IMR-90 (cell line): ENCODE results near the gene LINC00237. TPM values are rescaled to one million over a fixed set of nuclear protein-coding genes. Genes with fewer than 3 reads are reported as not detected.

Experiments
- ATAC-seq: fragments of 200-7000 bp; cut with Tn5 transposase; 2 replicates; pipeline ENCODE4 v1.9.1; 2020; ENCODE audit warnings: low read depth, mild to moderate bottlenecking, moderate library complexity
- BruUV-seq: library from RNA; stranded (reverse); fragments of 400-500 nt; replicated peaks from 2 replicates; lab custom pipeline; 2021; lab: Mats Ljungman, UMichigan
- CTCF ChIA-PET: fragments of 300-600 bp; formaldehyde crosslinking; extraction: SDS; loops from one replicate; lab custom pipeline; 2021; ENCODE audit warnings: antibody characterized with exemption; lab: Yijun Ruan, JAX
- POLR2A ChIA-PET: fragments of 300-600 bp; sonication (Branson Sonifier 250); formaldehyde crosslinking; loops from one replicate; lab custom pipeline; 2022; ENCODE audit warnings: antibody characterized with exemption; ENCODE audit not compliant: unreplicated experiment; lab: Charles Lee
- DNase-seq: peaks from one replicate; pipeline ENCODE4 v3.0.0; 2013
- H2AFZ ChIP-seq: replicated peaks from 2 replicates; pipeline ENCODE3; 2013; ENCODE audit warnings: low read length, mild to moderate bottlenecking; ENCODE audit not compliant: poor library complexity
- H2AK5ac ChIP-seq: 2 replicates; pipeline ENCODE4 v1.6.1; 2013; ENCODE audit warnings: low read depth, low read length, inconsistent platforms
- H2AK9ac ChIP-seq: replicated peaks from 2 replicates; pipeline ENCODE3; 2013; ENCODE audit warnings: mild to moderate bottlenecking, low read depth, low read length, moderate library complexity; ENCODE audit not compliant: poor library complexity
- H2BK120ac ChIP-seq: 2 replicates; pipeline ENCODE4 v1.6.1; 2013; ENCODE audit warnings: low read depth, low read length, inconsistent platforms
- H2BK15ac ChIP-seq: 3 replicates; pipeline ENCODE4 v1.6.1; 2013; ENCODE audit warnings: low read depth, low read length, inconsistent platforms
- H2BK20ac ChIP-seq: 2 replicates; pipeline ENCODE4 v1.6.1; 2013; ENCODE audit warnings: low read depth, mild to moderate bottlenecking, inconsistent platforms, low read length, moderate library complexity
- H2BK5ac ChIP-seq: 2 replicates; pipeline ENCODE4 v1.6.1; 2013; ENCODE audit warnings: mild to moderate bottlenecking, low read depth, low read length, inconsistent platforms; ENCODE audit not compliant: poor library complexity, severe bottlenecking
- H3K14ac ChIP-seq: replicated peaks from 2 replicates; pipeline ENCODE4 v1.6.1; 2013; ENCODE audit warnings: low read depth, low read length, inconsistent platforms
- H3K18ac ChIP-seq: 2 replicates; pipeline ENCODE4 v1.6.1; 2013; ENCODE audit warnings: low read depth, low read length, control low read depth
- H3K23ac ChIP-seq: 2 replicates; pipeline ENCODE4 v1.6.1; 2013; ENCODE audit warnings: low read depth, low read length, inconsistent platforms
- H3K27ac ChIP-seq: 2 replicates; pipeline ENCODE4 v1.5.1; 2013; ENCODE audit warnings: mild to moderate bottlenecking, control low read depth, low read length; ENCODE audit not compliant: insufficient read depth
- H3K27me3 ChIP-seq: 2 replicates; pipeline ENCODE4 v1.6.1; 2013; ENCODE audit warnings: low read length; ENCODE audit not compliant: control insufficient read depth, insufficient read depth
- H3K36me3 ChIP-seq: 2 replicates; pipeline ENCODE4 v1.6.1; 2013; ENCODE audit warnings: low read length, mixed read lengths; ENCODE audit not compliant: control insufficient read depth, insufficient read depth
- H3K4ac ChIP-seq: 2 replicates; pipeline ENCODE4 v1.6.1; 2013; ENCODE audit warnings: low read depth, low read length, inconsistent platforms
- H3K4me1 ChIP-seq: 2 replicates; pipeline ENCODE4 v1.6.1; 2013; ENCODE audit warnings: low read length, mixed read lengths; ENCODE audit not compliant: control insufficient read depth, insufficient read depth
- H3K4me2 ChIP-seq: 2 replicates; pipeline ENCODE4 v1.6.1; 2013; ENCODE audit warnings: low read depth, mild to moderate bottlenecking, control low read depth, low read length, moderate library complexity
- H3K4me3 ChIP-seq: 2 replicates; pipeline ENCODE4 v1.5.1; 2013; ENCODE audit warnings: low read depth, mild to moderate bottlenecking, control low read depth, low read length, moderate library complexity; ENCODE audit not compliant: insufficient read depth
- H3K56ac ChIP-seq: 2 replicates; pipeline ENCODE4 v1.6.1; 2013; ENCODE audit warnings: low read length, inconsistent platforms; ENCODE audit not compliant: insufficient read depth; ENCODE audit errors: extremely low read depth
- H3K79me1 ChIP-seq, 2 experiments: 2 replicates each; pipeline ENCODE4 v1.6.1; 2013; ENCODE audit warnings: low read length in 2 of 2, inconsistent platforms in 1 of 2, low read depth in 1 of 2
- H3K9ac ChIP-seq: 2 replicates; pipeline ENCODE4 v1.6.1; 2013; ENCODE audit warnings: low read depth, low read length, control low read depth
- H3K9me1 ChIP-seq: 2 replicates; pipeline ENCODE4 v1.6.1; 2013; ENCODE audit warnings: low read length, inconsistent platforms; ENCODE audit not compliant: insufficient read depth
- H3K9me3 ChIP-seq: 2 replicates; pipeline ENCODE4 v1.6.1; 2013; ENCODE audit warnings: low read length; ENCODE audit not compliant: control insufficient read depth, insufficient read depth
- H4K20me1 ChIP-seq: 2 replicates; pipeline ENCODE4 v1.6.1; 2013; ENCODE audit warnings: low read length, inconsistent platforms; ENCODE audit not compliant: insufficient read depth
- H4K5ac ChIP-seq: 2 replicates; pipeline ENCODE4 v1.6.1; 2013; ENCODE audit warnings: mild to moderate bottlenecking, low read depth, low read length, control low read depth
- H4K8ac ChIP-seq, 2 experiments: 2 replicates each; pipeline ENCODE4 v1.6.1; 2013; ENCODE audit warnings: low read depth in 2 of 2, low read length in 2 of 2, control low read depth in 1 of 2, inconsistent platforms in 1 of 2
- H4K91ac ChIP-seq: 2 replicates; pipeline ENCODE4 v1.6.1; 2013; ENCODE audit warnings: low read depth, low read length, inconsistent platforms; ENCODE audit not compliant: insufficient read depth
- RFX5 ChIP-seq: IDR thresholded peaks from 2 replicates; pipeline ENCODE4 v1.8.0; 2012; ENCODE audit warnings: low read depth, mild to moderate bottlenecking, low read length, moderate library complexity
- WGBS, 2 experiments: methylation state at CpG; one replicate each; pipeline versions ENCODE4 v1.1.5 to v1.1.7; 2013; ENCODE audit warnings: missing lambda C conversion rate in 2 of 2; ENCODE audit not compliant: insufficient read length in 1 of 2; ENCODE audit errors: extremely low coverage in 2 of 2; 5-methylcytosine and 5-hydroxymethylcytosine counted together
- dilution Hi-C: fragments of 300-500 bp; cut with HindIII; formaldehyde crosslinking; loops from one replicate; pipeline ENCODE4 v1.14.3; 2018; ENCODE audit warnings: low sequenced_read_pairs; ENCODE audit not compliant: unreplicated experiment
- in situ Hi-C: fragments of 300-500 bp; cut with MboI; formaldehyde crosslinking; loops from 3 replicates; pipeline ENCODE4 v1.14.3; 2019; ENCODE audit warnings: low sequenced_read_pairs, inconsistent platforms, mixed read lengths
- intact Hi-C: fragments of 100-400 bp; cut with micrococcal nuclease; formaldehyde crosslinking; loops from 2 replicates; pipeline ENCODE4 v1.10.0; 2022
- polyA plus RNA-seq, 3 experiments: library from polyadenylated mRNA; depleted of rRNA; stranded (reverse); fragments of >200 nt; gene quantifications; 2 replicates each; pipeline ENCODE4 v1.2.3, GENCODE V29; 2012; ENCODE audit warnings: low replicate concordance in 1 of 3
- total RNA-seq: library from RNA; depleted of rRNA; stranded (reverse); fragments of >200 nt; gene quantifications from 2 replicates; pipeline ENCODE4 v1.2.3, GENCODE V29; 2012

Gene LINC00237
- total and polyA plus RNA-seq, 2 of the 4 experiments (the other 2 are of a cell fraction): not detected

DNA sequence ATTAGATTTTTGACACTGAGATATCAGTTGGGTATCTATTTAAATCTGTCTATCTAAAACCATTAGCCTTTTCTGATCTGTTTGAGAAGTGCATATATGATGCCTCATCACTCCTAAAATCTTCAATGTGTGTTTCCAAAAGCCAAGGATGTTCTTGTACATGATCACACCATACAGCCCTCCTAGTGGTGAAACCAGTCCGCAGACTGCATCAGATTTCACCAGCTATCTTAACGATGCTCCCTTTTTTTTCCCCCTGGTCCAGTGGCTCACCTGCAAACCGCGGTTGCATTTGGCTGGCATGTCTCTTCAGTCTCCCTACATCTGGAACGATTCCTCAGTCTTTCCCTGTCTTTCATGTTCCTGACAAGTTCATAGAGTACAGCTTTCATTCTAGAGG is 23.7 kb upstream of the LINC00237 start:
- no peak overlapping the region for H4K91ac ChIP-seq
- no peak overlapping the region for H4K8ac ChIP-seq
- no peak overlapping the region for H3K9ac ChIP-seq
- peaks cover 7 to 9% of the 10 kb centered on the region in 2 experiments; a peak in 3 of 4 replicates for H3K79me1 ChIP-seq
- H2BK120ac ChIP-seq: no peak overlapping the region
- peaks cover 5% of the 10 kb centered on the region for H3K36me3 ChIP-seq
- H3K4me2 ChIP-seq: no peak overlapping the region
- BruUV-seq: no TSS peak
- no peaks in the 10 kb centered on the region for H3K4me1 ChIP-seq
- peaks cover 6% of the 10 kb centered on the region for H3K9me1 ChIP-seq
- H2BK20ac ChIP-seq: no peak overlapping the region
- no peak overlapping the region for H3K27ac ChIP-seq
- no peak overlapping the region for H2AK5ac ChIP-seq
- in situ Hi-C loops: no loop called here
- ChIA-PET CTCF (interaction anchor here (1.1 to 1.3 kb wide), 2 partner anchors 9 to 376 kb away, joined by 3 read pairs; no protein-coding TSS in a partner anchor), POLR2A (no interaction called here)
- no peak for TF ChIP-seq RFX5
- H2AFZ ChIP-seq: no peak overlapping the region
- intact Hi-C loops: loop anchor here (5.0 to 10.0 kb wide), 3 partner anchors 52 to 265 kb away; partner anchors contain the start of gene XRN2
- H4K20me1 ChIP-seq: no peaks in the 10 kb centered on the region
- no peak overlapping the region for H3K56ac ChIP-seq
- no peak overlapping the region for H3K4me3 ChIP-seq
- dilution Hi-C loops: no loop called here
- H3K14ac ChIP-seq: no peak overlapping the region
- H2BK15ac ChIP-seq: no peak overlapping the region
- no peak for ATAC-seq
- H2BK5ac ChIP-seq: no peak overlapping the region
- H3K4ac ChIP-seq: no peak overlapping the region
- no peak overlapping the region for H4K5ac ChIP-seq
- no peaks in the 10 kb centered on the region for H3K9me3 ChIP-seq
- no peaks in the 10 kb centered on the region for H3K27me3 ChIP-seq
- no peak overlapping the region for H3K18ac ChIP-seq
- no peak overlapping the region for H3K23ac ChIP-seq
- no peak overlapping the region for H2AK9ac ChIP-seq
- WGBS, 2 experiments: 80% methylated on average over 2 of the region's 5 CpGs; no CpG with 5 or more reads in 1 of the 2 experiments
- no peak for DNase-seq
